Measurements from ENCODE around the gene CCDC13.

The CCDC13 gene

DNA sequence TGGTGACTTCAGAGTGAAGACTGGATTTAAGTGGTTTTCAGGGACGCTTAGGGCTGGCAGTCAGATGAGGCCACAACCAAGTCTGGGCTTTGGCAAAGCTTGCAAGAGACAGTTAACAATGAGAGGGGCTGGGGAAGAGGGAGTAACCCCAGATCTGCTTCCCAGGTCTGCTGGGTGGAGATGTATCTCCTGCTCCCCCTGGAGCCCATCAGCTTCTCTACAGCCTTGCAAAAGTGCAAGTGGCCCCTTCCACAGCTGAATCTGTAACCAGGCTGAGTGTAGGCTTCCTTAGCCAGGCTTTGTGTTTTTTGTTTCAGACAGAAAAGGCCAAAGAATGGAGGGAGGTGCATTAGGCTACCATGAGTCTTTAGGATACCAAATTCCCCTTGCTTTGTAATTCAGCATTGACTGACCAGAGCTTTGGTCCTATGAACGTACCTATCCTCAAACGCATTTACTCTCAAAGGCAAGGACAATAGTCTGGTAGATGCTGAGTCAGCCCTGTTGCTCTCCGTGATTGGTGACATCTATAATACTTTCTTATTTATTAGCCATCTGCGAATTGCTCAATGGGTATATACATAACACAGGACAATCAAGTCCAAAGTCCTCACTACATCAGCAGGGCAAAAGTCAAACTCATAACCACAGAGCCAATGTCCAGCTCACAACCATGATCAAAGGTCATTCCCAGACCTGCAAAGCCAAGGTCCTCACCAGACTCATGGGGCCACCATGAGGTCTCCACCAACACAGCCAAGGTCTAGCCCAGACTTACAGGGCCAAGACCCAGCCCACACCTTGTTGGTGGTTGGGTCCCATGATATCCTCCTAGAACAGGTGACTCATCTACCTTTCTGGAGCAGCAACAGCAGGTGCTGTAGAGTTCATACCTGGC lies 17.1 kb downstream of the CCDC13 start:
- in situ Hi-C loops (cut with HindIII; ENCODE audit: low sequenced_read_pairs) = no loop called here
- no peak overlapping the region for H3K4me3 ChIP-seq (ENCODE audit: low read depth, low read length)
- peak; percentile 66 for TF ChIP-seq CTCF (IDR thresholded peaks at IDR 0.05; ENCODE audit: low read depth, low read length)
- DNase-seq (ENCODE audit: low read depth, low spot score) = no peak

DNA sequence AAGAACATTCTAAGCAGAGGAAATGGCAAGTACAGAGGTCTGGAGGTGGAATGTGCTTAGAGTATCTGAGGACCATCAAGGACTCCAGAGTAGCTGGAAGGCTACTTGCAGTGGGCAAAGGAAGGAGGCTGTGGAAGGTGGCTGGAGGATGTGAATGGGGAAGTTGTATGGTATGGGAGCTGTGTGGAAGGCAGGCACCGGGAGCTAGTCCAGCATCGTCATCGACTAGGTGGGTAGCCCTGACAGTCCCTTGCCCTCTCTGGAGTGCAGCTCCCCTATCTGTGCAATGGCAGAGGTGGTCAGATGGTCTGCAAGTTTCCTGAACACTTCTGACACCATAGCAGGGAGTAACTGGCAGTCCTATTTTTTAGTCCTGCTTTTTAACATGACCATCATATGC lies 19.3 kb downstream of the CCDC13 start:
- no peak for TF ChIP-seq CTCF (IDR thresholded peaks at IDR 0.05; ENCODE audit: low read depth, low read length)
- H3K4me3 ChIP-seq (ENCODE audit: low read depth, low read length) = no peak overlapping the region
- in situ Hi-C loops (cut with HindIII; ENCODE audit: low sequenced_read_pairs) = no loop called here
- DNase-seq (ENCODE audit: low read depth, low spot score) = no peak

DNA sequence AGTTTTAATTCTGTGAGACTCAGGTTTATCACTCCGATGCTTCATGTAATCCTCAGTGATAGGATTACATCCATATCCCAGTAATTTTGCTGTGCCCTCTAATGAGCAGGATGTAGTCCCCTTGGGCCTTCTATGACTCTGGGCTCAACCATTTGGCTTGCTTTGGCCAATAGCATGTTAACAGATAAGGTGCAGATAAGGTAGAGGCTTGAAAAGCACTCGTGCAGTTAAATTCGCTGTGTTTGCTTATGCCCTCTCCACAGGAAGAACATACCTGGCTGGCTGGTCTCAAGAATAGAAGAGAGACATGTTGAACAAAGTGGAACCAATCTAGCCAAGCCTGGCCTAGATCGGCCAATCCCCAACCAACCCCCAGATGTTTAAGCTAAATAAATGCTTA lies 20.1 kb downstream of the CCDC13 start:
- no peak for TF ChIP-seq CTCF (IDR thresholded peaks at IDR 0.05; ENCODE audit: low read depth, low read length)
- in situ Hi-C loops (cut with HindIII; ENCODE audit: low sequenced_read_pairs) = no loop called here
- no peak for DNase-seq (ENCODE audit: low read depth, low spot score)
- no peak overlapping the region for H3K4me3 ChIP-seq (ENCODE audit: low read depth, low read length)

GRCh38 chr3:42752441-42752840 lies 20.6 kb downstream of the CCDC13 start:
- no peak for TF ChIP-seq CTCF (IDR thresholded peaks at IDR 0.05; ENCODE audit: low read depth, low read length)
- H3K4me3 ChIP-seq (ENCODE audit: low read depth, low read length) = no peak overlapping the region
- DNase-seq (ENCODE audit: low read depth, low spot score) = no peak
- in situ Hi-C loops (cut with HindIII; ENCODE audit: low sequenced_read_pairs) = no loop called here

GRCh38 chr3:42751609-42752008 lies 21.4 kb downstream of the CCDC13 start:
- in situ Hi-C loops (cut with HindIII; ENCODE audit: low sequenced_read_pairs) = no loop called here
- TF ChIP-seq CTCF (IDR thresholded peaks at IDR 0.05; ENCODE audit: low read depth, low read length) = no peak
- DNase-seq (ENCODE audit: low read depth, low spot score) = no peak
- no peak overlapping the region for H3K4me3 ChIP-seq (ENCODE audit: low read depth, low read length)

GRCh38 chr3:42750834-42751233 lies 22.2 kb downstream of the CCDC13 start:
- no peak for DNase-seq (ENCODE audit: low read depth, low spot score)
- no peak overlapping the region for H3K4me3 ChIP-seq (ENCODE audit: low read depth, low read length)
- TF ChIP-seq CTCF (IDR thresholded peaks at IDR 0.05; ENCODE audit: low read depth, low read length) = no peak
- in situ Hi-C loops (cut with HindIII; ENCODE audit: low sequenced_read_pairs) = no loop called here

Data from astrocyte of the spinal cord (primary cell).